ENCODE results near the gene COL23A1. TPM values are rescaled to one million over a fixed set of nuclear protein-coding genes. Genes with fewer than 3 reads are reported as not detected.

COL23A1 gene
- total RNA-seq, 1 donor from 2014 or later: 0.12 TPM

- TF ChIP-seq, protein P1, sequence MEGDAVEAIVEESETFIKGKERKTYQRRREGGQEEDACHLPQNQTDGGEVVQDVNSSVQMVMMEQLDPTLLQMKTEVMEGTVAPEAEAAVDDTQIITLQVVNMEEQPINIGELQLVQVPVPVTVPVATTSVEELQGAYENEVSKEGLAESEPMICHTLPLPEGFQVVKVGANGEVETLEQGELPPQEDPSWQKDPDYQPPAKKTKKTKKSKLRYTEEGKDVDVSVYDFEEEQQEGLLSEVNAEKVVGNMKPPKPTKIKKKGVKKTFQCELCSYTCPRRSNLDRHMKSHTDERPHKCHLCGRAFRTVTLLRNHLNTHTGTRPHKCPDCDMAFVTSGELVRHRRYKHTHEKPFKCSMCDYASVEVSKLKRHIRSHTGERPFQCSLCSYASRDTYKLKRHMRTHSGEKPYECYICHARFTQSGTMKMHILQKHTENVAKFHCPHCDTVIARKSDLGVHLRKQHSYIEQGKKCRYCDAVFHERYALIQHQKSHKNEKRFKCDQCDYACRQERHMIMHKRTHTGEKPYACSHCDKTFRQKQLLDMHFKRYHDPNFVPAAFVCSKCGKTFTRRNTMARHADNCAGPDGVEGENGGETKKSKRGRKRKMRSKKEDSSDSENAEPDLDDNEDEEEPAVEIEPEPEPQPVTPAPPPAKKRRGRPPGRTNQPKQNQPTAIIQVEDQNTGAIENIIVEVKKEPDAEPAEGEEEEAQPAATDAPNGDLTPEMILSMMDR (IDR thresholded peaks at IDR 0.05): no peak
- Mint-ChIP-seq H3K4me3 (ENCODE audit: unreplicated experiment) (no peak overlapping the region), H3K27me3 (ENCODE audit: low read depth) (peaks cover 47% of the 10 kb centered on the region), H3K4me1 (ENCODE audit: low read depth) (peaks cover 6% of the 10 kb centered on the region), H3K9me3 (ENCODE audit: low read depth) (no peaks in the 10 kb centered on the region), H3K27ac (ENCODE audit: unreplicated experiment) (no peak overlapping the region), H3K36me3 (ENCODE audit: low read depth) (no peaks in the 10 kb centered on the region)
- DNase-seq (ENCODE audit: low spot score): no peak
These were observed 297.4 kb downstream of the COL23A1 start for GRCh38 chr5:178292826-178293205.

DNA sequence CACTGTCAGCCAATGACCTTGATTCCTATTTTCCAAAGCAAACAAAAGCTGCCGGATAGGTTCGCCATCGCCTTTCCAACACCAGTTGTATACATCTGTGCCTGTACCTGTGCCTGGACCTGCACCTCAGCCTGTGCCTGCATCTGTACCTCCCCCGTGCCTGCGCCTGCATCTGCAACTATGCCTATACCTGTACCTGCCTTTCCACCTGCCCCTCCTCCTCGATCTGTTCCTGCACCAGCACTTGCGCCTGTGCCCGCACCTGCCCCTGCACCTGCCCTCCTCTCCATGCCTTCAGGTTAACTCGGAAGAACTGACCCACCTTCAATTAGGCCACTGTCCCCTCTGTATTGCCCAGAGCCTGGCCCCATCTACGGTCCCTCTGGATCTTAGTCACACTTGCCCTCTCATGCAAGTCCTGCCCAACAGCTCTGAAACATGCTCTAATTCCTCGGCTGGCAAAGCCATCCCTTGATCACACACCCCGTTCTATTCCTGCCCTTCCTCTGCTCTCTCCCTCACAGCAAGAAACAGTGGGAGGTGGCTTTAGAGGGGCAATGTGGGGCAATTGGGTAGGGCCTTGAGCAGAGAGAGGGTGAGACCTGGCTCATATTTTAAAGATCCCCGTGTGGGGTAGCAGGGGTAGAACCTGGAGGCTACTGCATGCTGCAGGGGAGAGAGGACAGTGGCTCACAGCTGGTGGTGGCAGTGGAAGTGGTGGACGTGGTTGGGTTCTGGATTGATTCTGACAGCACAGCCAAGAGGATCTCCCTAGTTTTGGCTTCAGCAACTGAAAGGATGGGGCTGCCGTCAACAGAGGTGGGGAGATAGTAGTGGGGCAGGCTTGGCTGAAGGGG, 298.0 kb downstream of the COL23A1 start:
- DNase-seq (ENCODE audit: low spot score): peak; percentile 66
- Mint-ChIP-seq H3K4me3 (ENCODE audit: unreplicated experiment) (no peak overlapping the region), H3K27me3 (ENCODE audit: low read depth) (peaks cover 53% of the 10 kb centered on the region), H3K9me3 (ENCODE audit: low read depth) (no peaks in the 10 kb centered on the region), H3K27ac (ENCODE audit: unreplicated experiment) (no peak overlapping the region), H3K4me1 (ENCODE audit: low read depth) (peaks cover 6% of the 10 kb centered on the region), H3K36me3 (ENCODE audit: low read depth) (no peaks in the 10 kb centered on the region)
- TF ChIP-seq, protein P1 (IDR thresholded peaks at IDR 0.05): no peak

DNA sequence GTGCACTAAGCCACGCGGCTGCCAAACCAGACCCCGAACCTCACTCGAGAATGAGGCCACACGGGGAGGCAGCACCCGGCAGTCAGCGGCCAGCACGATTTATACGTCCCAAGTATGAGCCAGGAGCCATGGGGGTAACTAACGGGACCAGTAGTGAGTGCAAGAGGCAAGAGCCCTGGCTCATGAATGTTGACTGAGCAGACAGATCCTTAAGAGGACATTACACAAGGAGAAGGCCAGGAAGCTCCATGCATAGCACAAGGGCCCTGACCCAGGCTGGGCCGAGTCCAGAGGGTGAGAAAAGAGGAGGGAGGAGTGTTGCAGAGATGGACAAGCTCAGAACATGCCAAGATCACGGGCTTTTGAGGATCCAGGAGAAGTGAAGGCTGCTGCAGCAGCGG, 299.0 kb downstream of the COL23A1 start:
- Mint-ChIP-seq H3K36me3 (ENCODE audit: low read depth) (no peaks in the 10 kb centered on the region), H3K4me1 (ENCODE audit: low read depth) (peaks cover 6% of the 10 kb centered on the region)

GRCh38 chr5:178290376-178290775, 299.8 kb downstream of the COL23A1 start:
- Mint-ChIP-seq H3K27ac (ENCODE audit: unreplicated experiment) (no peak overlapping the region), H3K9me3 (ENCODE audit: low read depth) (no peaks in the 10 kb centered on the region), H3K27me3 (ENCODE audit: low read depth) (peaks cover 54% of the 10 kb centered on the region), H3K4me3 (ENCODE audit: unreplicated experiment) (no peak overlapping the region), H3K36me3 (ENCODE audit: low read depth) (no peaks in the 10 kb centered on the region), H3K4me1 (ENCODE audit: low read depth) (peaks cover 6% of the 10 kb centered on the region)
- DNase-seq (ENCODE audit: low spot score): peak; percentile 80
- TF ChIP-seq, protein P1 (IDR thresholded peaks at IDR 0.05): no peak

More for the DNA sequence above, 299.0 kb downstream of the COL23A1 start:
- H3K27ac Mint-ChIP-seq (ENCODE audit: unreplicated experiment): no peak overlapping the region
- H3K4me3 Mint-ChIP-seq (ENCODE audit: unreplicated experiment): no peak overlapping the region
- H3K27me3 Mint-ChIP-seq (ENCODE audit: low read depth): peaks cover 54% of the 10 kb centered on the region
- H3K9me3 Mint-ChIP-seq (ENCODE audit: low read depth): no peaks in the 10 kb centered on the region
- DNase-seq (ENCODE audit: low spot score): peak; percentile 68
- TF ChIP-seq, protein P1 (IDR thresholded peaks at IDR 0.05): no peak

- Mint-ChIP-seq H3K27me3 (ENCODE audit: low read depth) (peaks cover 54% of the 10 kb centered on the region), H3K9me3 (ENCODE audit: low read depth) (no peaks in the 10 kb centered on the region), H3K4me3 (ENCODE audit: unreplicated experiment) (no peak overlapping the region), H3K27ac (ENCODE audit: unreplicated experiment) (no peak overlapping the region), H3K4me1 (ENCODE audit: low read depth) (peaks cover 6% of the 10 kb centered on the region), H3K36me3 (ENCODE audit: low read depth) (no peaks in the 10 kb centered on the region)
- TF ChIP-seq, protein P1 (IDR thresholded peaks at IDR 0.05): no peak
- DNase-seq (ENCODE audit: low spot score): peak; percentile 35
These were observed 300.8 kb downstream of the COL23A1 start for GRCh38 chr5:178289438-178289837.

Data from chondrocyte (in vitro differentiated cells).